Activated CD4-positive, alpha-beta T cell treated with anti-CD3 and anti-CD28 coated beads, Interleukin-2, amount 10 ng/mL, durations not matched to agents 7 days and 5 days (primary cell): ENCODE data around the gene GSPT2. TPM values are rescaled to one million over a fixed set of nuclear protein-coding genes. Genes with fewer than 3 reads are reported as not detected.
A peak's percentile ranks its signal among the peaks of the same experiment; 100 is the strongest.
"Not testable (repeated sequence)": the region's sequence is repeated elsewhere in the genome, so short reads cannot be mapped to it uniquely, and the experiment has no call there.

Source experiments
- CTCF ChIA-PET: fragments of 350-600 bp; sonication (Branson Sonifier 250); formaldehyde crosslinking; loops from one replicate; lab custom pipeline; 2021; ENCODE audit warnings: antibody characterized with exemption; lab: Charles Lee
- POLR2A ChIA-PET: fragments of 350-600 bp; sonication (Branson Sonifier 250); formaldehyde crosslinking; loops from one replicate; lab custom pipeline; 2021; ENCODE audit warnings: antibody characterized with exemption; lab: Charles Lee
- DNase-seq: peaks from one replicate; pipeline ENCODE4 v3.0.0-alpha.2; 2020
- H3K27ac Mint-ChIP-seq: one replicate; pipeline ENCODE4 v1.8.0; 2021; ENCODE audit warnings: mild to moderate bottlenecking, moderate library complexity, mixed read lengths
- H3K27me3 Mint-ChIP-seq: one replicate; pipeline ENCODE4 v1.8.0; 2021; ENCODE audit warnings: mixed read lengths
- H3K36me3 Mint-ChIP-seq: one replicate; pipeline ENCODE4 v1.8.0; 2021; ENCODE audit warnings: low read depth, mixed read lengths
- H3K4me1 Mint-ChIP-seq: one replicate; pipeline ENCODE4 v1.8.0; 2021; ENCODE audit warnings: mixed read lengths
- H3K4me3 Mint-ChIP-seq: one replicate; pipeline ENCODE4 v1.8.0; 2021; ENCODE audit warnings: mild to moderate bottlenecking, moderate library complexity, mixed read lengths
- H3K9me3 Mint-ChIP-seq: one replicate; pipeline ENCODE4 v1.8.0; 2021; ENCODE audit warnings: mixed read lengths
- total RNA-seq, 2 experiments: library from RNA; stranded (reverse); gene quantifications; one replicate each; pipeline ENCODE4 v1.2.3, GENCODE V29; 2021

The GSPT2 gene
- total RNA-seq = 10 to 100 TPM; 12.9 to 15.6 TPM

DNA sequence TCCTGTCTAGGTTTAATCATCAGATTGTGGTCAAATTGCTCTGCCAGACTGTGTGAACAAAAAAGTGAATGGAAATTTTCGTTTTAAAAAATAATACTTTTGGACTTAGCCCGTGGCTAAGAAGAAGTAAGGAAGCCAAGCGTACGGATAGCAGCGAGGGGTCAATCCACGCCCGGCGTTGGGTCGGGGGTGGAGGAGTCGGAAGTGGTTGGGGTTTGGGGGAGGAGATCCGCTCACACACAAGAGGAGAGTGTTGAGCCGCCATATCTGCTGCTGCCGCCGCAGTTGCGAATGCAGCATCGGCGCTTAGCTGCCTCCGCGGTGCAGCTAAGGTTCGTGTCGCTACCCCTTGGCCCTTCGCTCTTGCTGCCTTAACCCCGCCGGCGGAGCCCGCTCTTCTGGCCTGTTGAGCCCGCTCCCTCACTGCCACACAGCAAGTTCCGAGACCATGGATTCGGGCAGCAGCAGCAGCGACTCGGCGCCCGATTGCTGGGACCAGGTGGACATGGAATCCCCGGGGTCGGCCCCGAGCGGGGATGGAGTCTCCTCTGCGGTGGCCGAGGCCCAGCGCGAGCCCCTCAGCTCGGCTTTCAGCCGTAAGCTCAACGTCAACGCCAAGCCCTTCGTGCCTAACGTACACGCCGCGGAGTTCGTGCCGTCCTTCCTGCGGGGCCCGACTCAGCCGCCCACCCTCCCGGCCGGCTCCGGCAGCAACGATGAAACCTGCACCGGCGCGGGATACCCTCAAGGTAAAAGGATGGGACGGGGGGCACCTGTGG lies at the start of gene GSPT2:
Gene GSPT2 (plus strand): TSS at position 264 of the 779 bp plus-strand sequence. CDS start 185 bp downstream, at position 449.
- Mint-ChIP-seq H3K4me3 (peak within 1 kb of the TSS; percentile 90), H3K36me3 (peaks cover 32% of the 10 kb centered on the region), H3K27me3 (peaks cover 2% of the 10 kb centered on the region), H3K4me1 (peaks cover 20% of the 10 kb centered on the region), H3K27ac (peak within 1 kb of the TSS; percentile 91), H3K9me3 (peaks cover 16% of the 10 kb centered on the region)
- CTCF ChIA-PET = no interaction called here
- DNase-seq = peak; percentile 71
- POLR2A ChIA-PET = no interaction called here

DNA sequence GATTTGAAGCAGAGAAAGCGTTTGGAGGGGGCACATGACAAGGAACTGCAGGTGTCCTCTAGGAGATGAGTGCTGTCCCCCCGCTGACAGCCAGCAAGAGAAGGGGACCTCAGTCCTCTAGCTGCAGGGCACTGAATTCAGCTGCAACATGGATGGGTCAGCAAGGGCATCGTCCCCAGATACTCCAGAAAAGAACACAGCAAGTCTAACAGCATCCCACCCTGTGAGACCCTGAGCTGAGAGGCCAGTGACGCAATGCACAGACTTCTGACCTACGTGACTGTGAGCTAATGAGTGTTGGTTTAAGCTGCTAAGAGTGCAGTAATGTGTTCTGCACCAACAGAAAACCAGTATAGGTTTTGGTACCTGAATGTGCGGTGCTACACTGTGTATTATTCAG lies 49.0 kb upstream of the GSPT2 start:
- DNase-seq = no peak
- Mint-ChIP-seq H3K9me3 (no peaks in the 10 kb centered on the region), H3K27me3 (no peaks in the 10 kb centered on the region), H3K36me3 (no peaks in the 10 kb centered on the region), H3K4me1 (no peaks in the 10 kb centered on the region), H3K4me3 (no peak overlapping the region), H3K27ac (no peak overlapping the region)
- POLR2A ChIA-PET = no interaction called here
- CTCF ChIA-PET = no interaction called here

DNA sequence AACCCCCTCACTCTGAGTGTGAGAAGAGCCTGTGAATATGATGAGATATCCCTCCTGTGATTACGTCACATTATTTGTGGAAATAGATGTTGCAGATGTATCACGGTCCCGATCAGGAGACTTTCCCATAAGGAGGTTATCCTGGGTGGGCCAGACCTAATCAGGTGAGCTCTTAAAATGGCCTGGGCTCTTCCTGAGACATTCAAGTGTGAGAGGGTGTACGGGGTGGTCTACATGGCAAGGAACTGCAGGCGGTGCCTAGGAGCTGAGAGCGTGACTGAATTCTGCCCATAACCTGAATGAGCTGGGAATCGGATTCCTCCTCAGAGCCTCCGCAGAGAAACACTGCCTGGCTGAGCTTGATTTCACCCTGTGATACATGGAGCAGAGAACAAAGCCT lies 45.8 kb upstream of the GSPT2 start:
- Mint-ChIP-seq H3K4me1 (no peaks in the 10 kb centered on the region), H3K36me3 (no peaks in the 10 kb centered on the region), H3K27ac (no peak overlapping the region), H3K9me3 (no peaks in the 10 kb centered on the region), H3K27me3 (no peaks in the 10 kb centered on the region), H3K4me3 (no peak overlapping the region)
- CTCF ChIA-PET = no interaction called here
- DNase-seq = no peak
- POLR2A ChIA-PET = no interaction called here

DNA sequence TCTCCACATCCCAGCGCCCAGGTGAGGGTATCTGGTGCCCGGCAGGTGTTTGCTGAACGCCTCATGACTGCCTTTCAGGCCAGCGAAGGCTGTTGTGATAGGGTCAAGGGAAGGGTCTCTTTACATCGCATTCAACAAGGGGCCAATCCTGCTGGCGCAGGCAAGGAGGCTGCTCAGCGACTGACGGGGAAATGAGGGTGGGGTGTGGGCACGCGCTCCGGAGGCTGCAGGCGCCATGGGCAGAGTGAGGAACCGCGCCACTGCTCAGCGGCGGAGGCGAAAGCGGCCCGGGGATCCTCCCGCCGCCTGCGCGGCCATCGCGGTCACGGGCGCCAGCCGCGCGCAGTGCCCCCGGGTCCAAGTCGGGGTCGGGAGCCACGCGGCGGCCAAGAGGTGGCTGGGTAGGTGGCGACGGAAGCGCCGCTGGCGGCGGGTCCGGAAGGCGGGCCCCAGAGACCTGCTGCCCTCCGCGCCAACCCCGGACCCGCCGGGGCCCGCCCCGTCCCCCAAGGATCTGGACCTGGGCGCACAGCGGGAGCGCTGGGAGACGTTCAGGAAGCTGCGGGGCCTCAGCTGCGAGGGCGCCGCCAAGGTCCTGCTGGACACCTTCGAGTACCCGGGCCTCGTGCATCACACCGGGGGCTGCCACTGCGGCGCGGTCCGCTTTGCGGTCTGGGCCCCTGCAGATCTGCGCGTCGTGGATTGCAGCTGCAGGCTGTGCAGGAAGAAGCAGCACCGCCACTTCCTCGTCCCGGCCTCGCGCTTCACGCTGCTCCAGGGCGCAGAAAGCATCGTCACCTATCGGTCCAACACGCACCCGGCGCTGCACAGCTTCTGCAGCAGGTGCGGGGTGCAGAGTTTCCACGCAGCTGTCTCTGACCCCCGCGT lies 32.7 kb upstream of the GSPT2 start, which contains the start of gene CENPVL1:
Gene CENPVL1 (plus strand): TSS at position 236 of the 888 bp plus-strand sequence. CDS start 0 bp downstream, at position 236.
- H3K27me3 Mint-ChIP-seq, CTCF ChIA-PET, POLR2A ChIA-PET, H3K4me3 Mint-ChIP-seq, H3K4me1 Mint-ChIP-seq, DNase-seq, H3K9me3 Mint-ChIP-seq, H3K27ac Mint-ChIP-seq, H3K36me3 Mint-ChIP-seq: not testable (repeated sequence)

DNA sequence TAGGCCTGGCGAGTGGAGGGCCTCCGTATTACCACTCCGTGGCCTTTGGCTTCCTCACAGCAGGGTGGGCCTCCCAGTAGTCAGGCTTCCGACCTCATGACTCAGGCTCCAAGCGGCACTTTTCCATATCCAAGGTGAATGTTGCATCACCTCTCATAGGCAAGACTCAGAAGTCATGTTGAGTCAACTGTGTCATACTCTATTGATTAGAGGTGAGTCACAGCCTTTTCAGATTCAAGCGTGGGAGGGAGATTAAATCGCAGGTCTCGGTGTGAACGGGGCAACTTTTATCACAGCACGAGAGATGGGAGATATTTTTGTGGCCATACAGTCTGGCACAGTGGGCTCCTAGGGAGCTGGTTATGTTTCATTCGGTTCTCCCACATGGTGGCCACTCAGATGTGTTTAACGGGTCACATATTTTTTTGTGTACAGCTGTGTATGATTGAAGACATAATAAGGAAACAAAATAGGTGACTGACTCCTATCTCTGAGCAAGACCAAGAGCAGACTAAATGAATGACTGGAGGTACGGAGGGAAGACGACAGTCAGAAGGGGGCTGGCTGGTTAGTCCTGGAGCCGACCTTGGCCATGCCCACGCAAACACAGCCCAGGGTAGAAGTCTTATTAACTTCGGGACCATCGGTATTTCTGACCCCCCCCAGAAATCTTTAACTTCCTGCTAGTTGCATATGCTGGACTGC lies 30.1 kb upstream of the GSPT2 start:
- DNase-seq, H3K4me1 Mint-ChIP-seq, H3K4me3 Mint-ChIP-seq, H3K9me3 Mint-ChIP-seq, CTCF ChIA-PET, POLR2A ChIA-PET, H3K27me3 Mint-ChIP-seq, H3K36me3 Mint-ChIP-seq, H3K27ac Mint-ChIP-seq: not testable (repeated sequence)

DNA sequence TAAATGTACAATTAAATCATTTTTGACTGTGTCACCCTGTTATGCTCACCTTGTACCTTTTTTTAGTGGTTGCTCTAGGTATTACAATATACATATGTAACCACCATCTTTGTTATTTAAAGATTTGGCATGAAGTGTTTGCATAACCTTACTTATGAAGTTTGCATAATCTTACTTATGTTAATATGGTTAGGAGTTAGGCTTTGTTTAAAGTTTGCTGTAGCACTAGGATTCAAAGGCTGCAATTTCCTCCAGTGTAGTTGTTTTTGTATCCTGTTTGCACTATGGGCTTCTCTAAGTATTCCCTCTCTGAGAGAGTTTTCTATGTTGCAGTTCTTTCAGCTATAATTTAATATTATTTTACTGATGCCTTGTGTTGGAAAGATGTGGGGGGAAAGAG lies 15.0 kb upstream of the GSPT2 start:
- Mint-ChIP-seq H3K27ac (no peak overlapping the region), H3K9me3 (no peaks in the 10 kb centered on the region), H3K36me3 (no peaks in the 10 kb centered on the region), H3K27me3 (peaks cover 2% of the 10 kb centered on the region), H3K4me3 (no peak overlapping the region), H3K4me1 (no peaks in the 10 kb centered on the region)
- DNase-seq = no peak
- CTCF ChIA-PET = no interaction called here
- POLR2A ChIA-PET = no interaction called here

DNA sequence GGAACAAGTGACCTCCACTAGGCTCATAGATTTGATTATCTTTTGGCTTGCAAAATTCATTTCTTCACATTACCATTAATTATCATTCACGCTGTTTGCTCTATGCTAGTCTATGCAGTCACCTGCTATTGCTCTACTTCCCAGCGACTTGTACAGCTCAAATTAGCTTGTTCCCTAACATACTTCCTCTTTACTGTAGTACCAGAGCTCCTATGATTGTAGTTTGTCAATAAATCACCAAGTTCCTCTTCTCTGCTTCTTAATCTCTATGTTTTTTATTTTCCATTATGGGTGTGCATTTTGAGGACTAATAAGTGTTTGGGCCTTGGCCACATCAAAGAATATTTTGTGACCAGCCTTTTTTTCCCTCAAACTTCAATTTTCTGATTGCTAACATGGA lies 6.2 kb upstream of the GSPT2 start:
- H3K27ac Mint-ChIP-seq = no peak overlapping the region
- no peaks in the 10 kb centered on the region for H3K4me1 Mint-ChIP-seq
- peaks cover 11% of the 10 kb centered on the region for H3K27me3 Mint-ChIP-seq
- no peaks in the 10 kb centered on the region for H3K36me3 Mint-ChIP-seq
- ChIA-PET POLR2A (no interaction called here), CTCF (no interaction called here)
- H3K9me3 Mint-ChIP-seq = no peaks in the 10 kb centered on the region
- no peak for DNase-seq
- H3K4me3 Mint-ChIP-seq = no peak overlapping the region

DNA sequence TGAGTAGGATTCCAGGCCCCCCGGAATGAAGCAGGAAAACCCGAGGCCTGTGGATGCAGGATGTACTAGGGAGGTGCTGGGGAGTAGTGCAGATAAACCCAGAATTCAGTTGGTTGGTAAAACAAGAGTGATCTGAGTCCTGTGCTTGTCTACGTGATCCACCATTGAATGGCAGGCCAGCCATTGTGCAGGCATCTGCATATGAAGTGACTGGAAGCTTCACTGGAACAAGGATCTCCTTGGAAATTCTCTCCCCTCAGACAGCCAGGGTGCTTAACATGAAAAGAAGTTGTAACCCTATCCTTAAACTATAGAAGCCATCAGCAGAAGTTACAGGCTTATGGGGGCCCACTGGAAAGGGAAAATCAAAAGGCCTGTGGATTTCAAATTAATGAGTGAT lies 656 bp upstream of the GSPT2 start:
- peaks cover 16% of the 10 kb centered on the region for H3K9me3 Mint-ChIP-seq
- H3K27ac Mint-ChIP-seq = peak overlapping the region; percentile 9
- peak overlapping the region; percentile 90 for H3K4me3 Mint-ChIP-seq
- POLR2A ChIA-PET = no interaction called here
- H3K27me3 Mint-ChIP-seq = peaks cover 4% of the 10 kb centered on the region
- CTCF ChIA-PET = no interaction called here
- DNase-seq = no peak
- peaks cover 20% of the 10 kb centered on the region for H3K4me1 Mint-ChIP-seq
- peaks cover 32% of the 10 kb centered on the region for H3K36me3 Mint-ChIP-seq

DNA sequence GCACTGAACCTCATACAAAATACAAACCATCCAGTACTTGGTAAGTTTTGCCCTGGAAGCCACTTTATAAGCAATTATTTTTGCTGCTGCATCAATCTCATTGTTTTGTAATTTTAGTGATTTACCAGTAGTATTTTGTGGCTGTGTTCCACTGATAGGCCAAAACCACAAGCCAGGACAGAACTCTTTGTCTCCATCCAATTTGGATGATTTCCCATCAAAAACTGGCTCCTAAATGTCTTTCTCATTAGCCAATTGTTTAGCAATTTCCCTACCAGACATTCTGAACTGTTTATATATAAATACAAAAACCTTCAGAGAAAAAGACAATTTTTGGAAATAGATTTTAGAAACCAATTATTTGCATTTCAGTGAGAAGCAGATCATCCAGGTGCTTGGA lies 4.4 kb downstream of the GSPT2 start:
- peaks cover 16% of the 10 kb centered on the region for H3K9me3 Mint-ChIP-seq
- no peak overlapping the region for H3K27ac Mint-ChIP-seq
- H3K4me3 Mint-ChIP-seq = no peak overlapping the region
- H3K36me3 Mint-ChIP-seq = peaks cover 35% of the 10 kb centered on the region
- ChIA-PET CTCF (no interaction called here), POLR2A (no interaction called here)
- no peak for DNase-seq
- H3K4me1 Mint-ChIP-seq = peaks cover 20% of the 10 kb centered on the region
- no peaks in the 10 kb centered on the region for H3K27me3 Mint-ChIP-seq

DNA sequence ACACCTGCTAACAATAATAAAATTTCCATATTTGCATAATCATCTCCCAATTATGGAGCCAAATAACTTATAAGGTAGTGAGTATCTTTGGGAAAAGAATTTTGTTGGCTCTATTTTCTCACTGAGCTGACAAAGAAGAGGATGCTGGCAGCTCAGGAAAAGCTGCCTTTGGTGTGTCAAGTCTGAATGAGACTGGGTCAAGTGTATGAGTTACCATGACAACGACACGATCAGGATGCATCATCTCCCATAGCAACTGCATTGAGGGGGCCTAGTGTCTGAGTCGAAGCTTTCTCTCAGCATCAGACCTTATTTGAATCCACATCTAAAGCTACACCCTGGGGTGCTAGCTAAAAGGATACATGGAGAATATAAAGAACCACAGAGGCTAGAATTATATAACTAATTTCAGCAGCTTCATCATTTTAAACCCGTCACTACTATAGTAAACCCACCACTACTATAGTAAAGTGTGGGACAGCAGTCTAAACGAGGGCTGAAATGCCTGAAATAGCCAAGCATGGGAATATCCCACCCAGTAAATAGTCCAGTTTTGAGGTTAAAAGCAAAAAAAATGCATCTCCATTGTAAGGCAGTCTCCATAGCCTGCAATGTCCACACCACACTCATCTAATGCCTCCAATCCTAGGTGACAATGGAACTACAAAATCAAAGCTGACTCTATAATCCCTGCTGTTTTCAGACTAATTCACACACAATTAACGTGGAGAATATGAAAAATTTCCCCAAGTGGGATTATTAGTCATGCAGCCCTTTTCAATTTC lies 16.0 kb downstream of the GSPT2 start:
- no peaks in the 10 kb centered on the region for H3K4me1 Mint-ChIP-seq
- H3K36me3 Mint-ChIP-seq = no peaks in the 10 kb centered on the region
- no peak overlapping the region for H3K27ac Mint-ChIP-seq
- no peak for DNase-seq
- no peak overlapping the region for H3K4me3 Mint-ChIP-seq
- H3K27me3 Mint-ChIP-seq = peaks cover 5% of the 10 kb centered on the region
- no peaks in the 10 kb centered on the region for H3K9me3 Mint-ChIP-seq
- CTCF ChIA-PET = no interaction called here
- POLR2A ChIA-PET = no interaction called here

DNA sequence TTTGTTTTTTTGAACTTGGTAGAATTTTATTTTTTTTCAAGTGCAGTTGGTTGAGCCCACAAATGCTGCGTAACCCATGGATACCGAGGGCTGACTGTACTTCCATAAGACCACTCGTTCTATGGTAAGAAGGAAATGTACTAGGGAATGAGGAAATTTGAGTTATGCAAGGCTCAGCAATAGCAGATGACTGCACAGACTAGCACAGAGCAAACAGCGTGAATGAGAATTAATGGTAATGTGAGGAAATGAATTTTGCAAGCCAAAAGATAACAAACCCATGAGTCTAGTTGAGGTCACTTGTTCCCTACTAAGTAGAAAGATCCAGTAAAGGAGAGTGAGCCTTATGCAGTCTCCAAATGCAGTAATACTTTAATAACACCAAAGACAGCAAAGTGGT lies 17.4 kb downstream of the GSPT2 start:
- H3K9me3 Mint-ChIP-seq = no peaks in the 10 kb centered on the region
- CTCF ChIA-PET = no interaction called here
- no peaks in the 10 kb centered on the region for H3K4me1 Mint-ChIP-seq
- H3K4me3 Mint-ChIP-seq = no peak overlapping the region
- H3K27ac Mint-ChIP-seq = no peak overlapping the region
- POLR2A ChIA-PET = no interaction called here
- peaks cover 3% of the 10 kb centered on the region for H3K27me3 Mint-ChIP-seq
- DNase-seq = no peak
- H3K36me3 Mint-ChIP-seq = no peaks in the 10 kb centered on the region

DNA sequence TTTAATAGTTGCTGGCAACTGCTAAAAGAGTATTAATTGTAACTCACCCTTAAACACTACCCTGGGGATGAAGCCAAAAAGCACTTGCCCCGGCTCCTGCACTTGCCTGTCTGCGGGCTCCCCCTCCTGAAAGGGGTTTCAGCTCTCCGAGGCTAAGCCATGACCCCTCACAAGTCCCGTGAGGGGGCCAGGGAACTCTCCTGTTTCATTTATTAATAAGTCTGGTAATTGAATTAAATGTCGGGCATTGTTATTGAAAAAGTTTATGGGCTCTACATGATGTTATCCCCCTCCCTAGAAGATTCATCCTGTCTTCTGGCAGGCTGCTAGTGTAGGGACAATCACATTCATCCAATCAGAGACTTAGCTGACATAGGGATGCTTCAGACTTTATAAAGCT lies 23.3 kb downstream of the GSPT2 start:
- no peaks in the 10 kb centered on the region for H3K9me3 Mint-ChIP-seq
- no peaks in the 10 kb centered on the region for H3K36me3 Mint-ChIP-seq
- ChIA-PET CTCF (no interaction called here), POLR2A (no interaction called here)
- no peak for DNase-seq
- H3K4me1 Mint-ChIP-seq = no peaks in the 10 kb centered on the region
- no peaks in the 10 kb centered on the region for H3K27me3 Mint-ChIP-seq
- no peak overlapping the region for H3K4me3 Mint-ChIP-seq
- H3K27ac Mint-ChIP-seq = no peak overlapping the region
